Measurements from ENCODE around the gene UBXN1.

DNA sequence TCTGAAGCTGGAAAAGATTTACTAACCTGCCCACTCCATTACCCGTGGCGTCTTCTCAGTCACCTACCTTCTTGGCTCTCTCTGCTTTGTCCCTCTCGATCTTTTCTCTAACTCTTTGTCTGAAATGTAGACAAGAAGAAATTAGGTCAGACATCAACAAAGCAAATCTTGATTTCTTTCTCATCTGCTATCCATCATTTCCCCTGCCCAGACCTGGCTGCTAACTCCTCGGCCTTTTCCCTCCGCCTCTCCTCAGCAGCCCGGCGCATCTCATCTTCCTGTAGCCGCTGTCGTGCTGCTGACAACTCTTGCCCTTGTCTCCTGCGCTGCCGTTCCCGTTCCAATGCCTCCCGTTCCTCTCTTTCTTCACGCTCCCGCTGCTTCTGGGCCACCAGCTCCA is 1.2 kb downstream of the UBXN1 start:
- TF ChIP-seq CTCF (IDR thresholded peaks at IDR 0.05) (no peak), HMGA2 (CRISPR knock-in tag; IDR thresholded peaks at IDR 0.05) (no peak), ATF6 (CRISPR knock-in tag; IDR thresholded peaks at IDR 0.05) (no peak), SMAD3 (CRISPR knock-in tag; IDR thresholded peaks at IDR 0.05; ENCODE audit: borderline replicate concordance) (no peak), ESRRA (CRISPR knock-in tag; IDR thresholded peaks at IDR 0.05; ENCODE audit: borderline replicate concordance) (no peak), NR2C2 (CRISPR knock-in tag; IDR thresholded peaks at IDR 0.05) (no peak), ZNF317 (CRISPR knock-in tag; IDR thresholded peaks at IDR 0.05; ENCODE audit: borderline replicate concordance, low read depth) (no peak), ZNF121 (CRISPR knock-in tag; IDR thresholded peaks at IDR 0.05) (no peak), NR3C1 (CRISPR knock-in tag; conservative IDR thresholded peaks at IDR 0.05; ENCODE audit: low read depth) (no peak), MAX (CRISPR knock-in tag; IDR thresholded peaks at IDR 0.05) (no peak)
- TF ChIP-seq, protein P1, sequence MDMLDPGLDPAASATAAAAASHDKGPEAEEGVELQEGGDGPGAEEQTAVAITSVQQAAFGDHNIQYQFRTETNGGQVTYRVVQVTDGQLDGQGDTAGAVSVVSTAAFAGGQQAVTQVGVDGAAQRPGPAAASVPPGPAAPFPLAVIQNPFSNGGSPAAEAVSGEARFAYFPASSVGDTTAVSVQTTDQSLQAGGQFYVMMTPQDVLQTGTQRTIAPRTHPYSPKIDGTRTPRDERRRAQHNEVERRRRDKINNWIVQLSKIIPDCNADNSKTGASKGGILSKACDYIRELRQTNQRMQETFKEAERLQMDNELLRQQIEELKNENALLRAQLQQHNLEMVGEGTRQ (CRISPR knock-in tag; IDR thresholded peaks at IDR 0.05) = no peak
